Mucosa of stomach (tissue), 1 donor: ENCODE measurements around the gene FEM1B.

Experiments
- H3K27me3 ChIP-seq: one replicate; pipeline ENCODE4 v1.7.0; 2013; ENCODE audit warnings: mild to moderate bottlenecking, low read length; ENCODE audit not compliant: control insufficient read depth, insufficient read depth
- H3K36me3 ChIP-seq: one replicate; pipeline ENCODE4 v1.7.0; 2013; ENCODE audit warnings: low read length; ENCODE audit not compliant: control insufficient read depth, insufficient read depth
- H3K4me1 ChIP-seq: one replicate; pipeline ENCODE4 v1.7.0; 2013; ENCODE audit warnings: mild to moderate bottlenecking, low read length; ENCODE audit not compliant: control insufficient read depth, insufficient read depth
- H3K4me3 ChIP-seq: one replicate; pipeline ENCODE4 v1.7.0; 2013; ENCODE audit warnings: low read length
- H3K9ac ChIP-seq: one replicate; pipeline ENCODE4 v1.7.0; 2013; ENCODE audit warnings: mild to moderate bottlenecking, low read length, moderate library complexity
- H3K9me3 ChIP-seq: one replicate; pipeline ENCODE4 v1.7.0; 2013; ENCODE audit warnings: mild to moderate bottlenecking, low read length, moderate library complexity; ENCODE audit not compliant: control insufficient read depth
- donor health status: Pancreatic carcinoma.

The FEM1B gene

DNA sequence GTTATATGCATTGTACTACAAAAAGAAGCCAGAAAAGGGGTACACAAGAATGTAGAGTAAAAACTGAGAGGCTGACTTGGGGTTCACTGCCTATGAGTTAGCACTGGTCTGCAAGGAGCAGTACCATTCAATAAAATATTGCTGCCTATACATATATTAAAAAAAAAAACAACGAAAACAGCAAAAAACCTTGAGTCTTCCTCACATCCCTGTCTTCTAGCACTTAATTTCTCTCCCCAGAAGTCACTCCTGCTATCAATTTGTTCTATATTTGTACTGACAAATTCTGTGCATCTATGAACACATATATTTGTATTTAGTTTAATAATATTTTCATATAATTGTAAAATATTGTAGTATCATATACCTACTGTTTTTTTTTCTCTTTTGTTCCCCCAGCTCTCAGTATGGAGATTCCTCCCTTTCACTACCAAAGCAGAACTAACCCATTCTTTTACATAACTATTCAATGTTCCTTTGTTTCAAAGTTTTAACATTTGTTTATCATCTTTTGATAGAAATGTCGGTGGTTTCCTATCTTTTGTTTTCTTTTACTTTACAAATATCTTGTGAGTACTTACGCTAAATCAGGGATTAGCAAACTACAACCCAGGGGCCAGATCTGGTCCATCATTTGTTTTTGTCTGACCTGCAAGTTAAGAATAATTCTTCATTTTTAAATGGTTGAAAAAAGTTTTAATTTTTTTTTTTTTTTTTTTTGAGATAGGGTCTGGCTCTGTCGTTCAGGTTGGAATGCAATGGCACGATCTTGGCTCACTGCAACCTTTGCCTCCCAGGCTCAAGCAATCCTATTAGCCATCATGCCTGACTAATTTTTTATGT lies 14.8 kb upstream of the FEM1B start:
- Histone ChIP-seq H3K9me3 (no peaks in the 10 kb centered on the region), H3K27me3 (peaks cover 5% of the 10 kb centered on the region), H3K4me1 (no peaks in the 10 kb centered on the region), H3K36me3 (no peaks in the 10 kb centered on the region), H3K9ac (no peak overlapping the region), H3K4me3 (no peak overlapping the region)

DNA sequence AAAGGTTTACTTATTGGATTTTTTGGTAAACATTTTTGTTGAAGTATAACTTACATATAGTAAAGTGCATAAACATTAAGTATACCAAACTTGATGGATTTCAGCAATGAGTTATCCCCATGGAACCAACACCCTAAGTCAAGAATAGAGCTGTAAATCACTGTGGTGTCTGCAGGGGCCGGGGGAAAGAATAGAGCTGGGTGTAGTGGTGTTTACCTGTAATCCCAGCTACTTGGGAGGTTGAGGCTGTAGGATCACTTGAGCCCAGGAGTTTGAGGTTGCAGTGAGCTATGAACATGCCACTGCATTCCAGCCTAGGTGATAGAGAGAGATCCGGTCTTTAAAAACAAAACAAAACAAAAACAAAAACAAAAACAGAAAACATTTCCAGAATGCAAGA lies 13.3 kb upstream of the FEM1B start:
- no peak overlapping the region for H3K9ac ChIP-seq
- no peaks in the 10 kb centered on the region for H3K9me3 ChIP-seq
- no peaks in the 10 kb centered on the region for H3K4me1 ChIP-seq
- H3K4me3 ChIP-seq, result no peak overlapping the region
- H3K36me3 ChIP-seq, result no peaks in the 10 kb centered on the region
- peaks cover 5% of the 10 kb centered on the region for H3K27me3 ChIP-seq

DNA sequence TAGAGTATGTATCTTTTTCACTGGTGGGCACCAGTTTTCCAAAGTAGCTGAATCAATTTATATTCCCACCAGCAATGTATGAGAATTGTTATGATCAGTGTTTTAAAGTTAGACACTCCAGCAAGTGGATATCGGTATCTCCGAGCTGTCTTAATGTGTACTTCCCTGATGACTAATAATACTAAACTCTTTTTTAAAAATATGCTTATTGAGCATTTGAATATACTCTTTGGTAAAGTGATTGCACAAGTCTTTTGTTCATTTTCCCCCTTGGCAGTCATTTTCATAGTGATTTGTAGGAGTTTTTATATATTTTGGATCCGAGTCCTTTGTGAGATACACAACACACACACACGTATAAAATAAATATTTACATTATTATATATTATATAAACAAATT lies 12.5 kb upstream of the FEM1B start:
- Histone ChIP-seq H3K9me3 (no peaks in the 10 kb centered on the region), H3K4me1 (no peaks in the 10 kb centered on the region), H3K9ac (no peak overlapping the region), H3K4me3 (no peak overlapping the region), H3K36me3 (no peaks in the 10 kb centered on the region), H3K27me3 (peaks cover 5% of the 10 kb centered on the region)

DNA sequence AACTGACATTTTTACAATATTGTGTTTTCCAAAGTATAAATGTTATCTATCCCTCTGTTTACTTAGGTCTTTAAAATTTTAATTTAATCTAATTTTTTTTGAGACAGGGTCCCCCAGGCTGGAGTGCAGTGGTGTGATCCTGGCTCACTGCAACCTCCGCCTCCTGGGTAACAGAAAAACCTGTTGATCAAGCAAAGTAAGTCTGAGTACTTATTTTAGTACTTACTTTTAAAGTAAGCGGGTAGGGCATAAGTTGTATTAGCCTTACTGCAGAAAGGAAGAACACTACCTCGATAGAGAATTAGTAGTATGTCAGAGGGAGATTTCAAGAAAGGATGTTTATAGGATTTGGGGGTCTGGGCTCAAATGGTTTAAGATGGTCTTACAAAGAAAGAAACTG lies 11.9 kb upstream of the FEM1B start:
- Histone ChIP-seq H3K9me3 (no peaks in the 10 kb centered on the region), H3K4me3 (no peak overlapping the region), H3K4me1 (no peaks in the 10 kb centered on the region), H3K9ac (no peak overlapping the region), H3K36me3 (no peaks in the 10 kb centered on the region), H3K27me3 (peaks cover 5% of the 10 kb centered on the region)

DNA sequence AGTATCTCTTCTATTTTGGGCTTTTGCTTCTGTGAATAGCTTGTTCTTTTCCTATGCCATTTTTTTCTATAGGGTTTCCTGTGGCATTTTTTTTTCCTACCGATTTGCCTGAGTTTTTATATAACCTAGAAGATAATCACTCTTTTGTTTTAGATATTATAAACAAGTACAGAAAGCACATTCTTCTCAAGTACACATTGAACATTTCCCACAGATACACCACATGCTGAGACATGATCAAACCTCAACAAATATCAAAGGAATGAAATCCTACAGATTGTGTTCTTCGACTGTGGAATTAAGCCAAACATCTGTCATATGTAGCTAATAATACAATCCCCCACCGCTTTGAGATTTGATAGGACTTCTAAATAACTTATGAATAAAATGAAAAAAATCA lies 9.1 kb upstream of the FEM1B start:
- Histone ChIP-seq H3K9ac (no peak overlapping the region), H3K9me3 (no peaks in the 10 kb centered on the region), H3K27me3 (peaks cover 5% of the 10 kb centered on the region), H3K4me1 (peaks cover 8% of the 10 kb centered on the region), H3K4me3 (no peak overlapping the region), H3K36me3 (no peaks in the 10 kb centered on the region)

DNA sequence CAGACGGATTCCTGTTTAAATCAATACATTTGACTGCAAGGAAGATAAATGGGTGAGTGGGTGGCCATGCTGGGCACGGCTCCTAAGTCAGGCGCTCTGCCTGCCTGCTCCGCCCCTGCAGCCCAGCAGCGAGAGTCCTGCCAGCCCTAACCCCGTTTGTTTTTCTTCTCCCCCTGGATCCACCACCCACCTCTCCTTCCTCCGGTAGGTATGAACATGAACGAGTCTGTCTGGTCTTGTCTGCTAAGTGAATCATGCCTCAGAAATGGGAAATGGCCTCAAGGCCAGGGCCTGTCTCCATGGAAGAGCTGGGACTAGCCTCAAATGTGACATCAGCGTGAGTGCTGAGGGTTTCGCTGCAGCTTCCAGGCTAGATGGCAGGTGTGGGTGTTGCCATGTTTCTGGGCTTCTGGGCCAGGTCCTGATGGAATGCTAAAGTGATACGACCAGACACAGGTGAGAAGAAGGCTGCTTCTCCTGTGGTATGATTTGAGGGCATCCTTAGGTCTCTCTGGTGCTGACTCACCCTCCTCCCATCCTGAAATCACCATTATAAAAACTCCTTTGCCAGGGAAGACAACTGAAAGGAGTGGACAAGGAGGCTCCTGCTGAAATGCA lies 5.6 kb upstream of the FEM1B start:
- Histone ChIP-seq H3K27me3 (no peaks in the 10 kb centered on the region), H3K9ac (peak overlapping the region; percentile 37), H3K36me3 (no peaks in the 10 kb centered on the region), H3K4me1 (peaks cover 19% of the 10 kb centered on the region), H3K9me3 (no peaks in the 10 kb centered on the region), H3K4me3 (no peak overlapping the region)

DNA sequence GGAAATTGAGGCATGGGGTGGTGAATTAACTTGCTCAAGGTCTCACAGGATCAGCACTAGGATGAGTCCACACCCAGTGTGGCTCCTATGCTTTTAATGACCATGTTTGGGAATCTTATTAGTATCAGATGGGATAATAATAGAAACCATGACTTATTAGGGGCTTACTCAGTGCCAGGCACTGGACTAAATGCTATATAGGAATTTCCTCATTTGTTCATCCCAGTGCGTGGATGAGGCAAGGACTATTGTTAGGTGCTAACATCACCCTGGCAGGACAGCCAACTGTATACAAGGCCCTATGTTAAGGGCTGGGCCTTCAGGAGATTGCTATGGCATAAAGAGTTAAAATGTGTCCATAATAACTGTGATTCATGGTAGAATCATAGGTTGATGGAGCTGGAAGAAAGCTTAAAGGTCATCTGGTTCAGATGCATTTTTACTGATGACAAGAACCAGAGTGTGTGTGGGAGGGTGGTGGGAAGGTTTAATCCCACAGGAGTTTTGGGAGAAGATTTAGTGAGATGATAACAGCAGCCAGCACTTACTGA lies 4.7 kb upstream of the FEM1B start:
- Histone ChIP-seq H3K4me1 (peaks cover 19% of the 10 kb centered on the region), H3K36me3 (no peaks in the 10 kb centered on the region), H3K9me3 (no peaks in the 10 kb centered on the region), H3K9ac (no peak overlapping the region), H3K27me3 (no peaks in the 10 kb centered on the region), H3K4me3 (no peak overlapping the region)

DNA sequence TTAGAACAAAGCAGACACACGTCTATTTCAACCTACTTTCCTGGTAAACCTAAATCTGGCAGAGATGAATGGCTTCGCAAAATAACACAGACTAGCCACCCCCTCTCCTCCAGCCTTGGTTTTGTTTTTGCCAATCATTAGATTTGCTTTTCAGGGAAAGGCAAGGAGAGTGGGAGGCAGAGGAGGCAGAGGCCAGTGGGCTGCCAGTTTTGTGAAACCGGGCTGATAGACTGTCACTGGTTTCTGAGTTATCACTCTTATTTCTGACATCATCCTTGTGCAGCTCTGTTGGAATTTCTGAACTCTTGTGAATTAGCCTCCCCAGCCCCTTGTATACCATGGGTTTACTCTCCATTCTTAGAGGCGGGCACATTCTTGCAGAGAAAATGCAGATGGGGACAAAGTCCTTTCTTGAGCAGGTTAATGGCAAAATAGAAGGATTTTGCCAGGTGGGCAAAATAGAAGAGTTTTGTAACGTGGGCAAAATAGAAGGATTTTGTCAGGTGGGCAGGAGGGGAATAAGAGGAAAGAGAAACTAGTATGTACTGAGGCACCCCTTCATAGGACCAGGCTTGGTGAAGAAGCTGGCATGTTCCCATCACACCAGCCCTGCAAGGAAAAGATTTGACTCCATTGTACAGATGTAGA lies 3.2 kb upstream of the FEM1B start:
- Histone ChIP-seq H3K9ac (no peak overlapping the region), H3K36me3 (no peaks in the 10 kb centered on the region), H3K9me3 (no peaks in the 10 kb centered on the region), H3K27me3 (no peaks in the 10 kb centered on the region), H3K4me3 (no peak overlapping the region), H3K4me1 (peaks cover 19% of the 10 kb centered on the region)

DNA sequence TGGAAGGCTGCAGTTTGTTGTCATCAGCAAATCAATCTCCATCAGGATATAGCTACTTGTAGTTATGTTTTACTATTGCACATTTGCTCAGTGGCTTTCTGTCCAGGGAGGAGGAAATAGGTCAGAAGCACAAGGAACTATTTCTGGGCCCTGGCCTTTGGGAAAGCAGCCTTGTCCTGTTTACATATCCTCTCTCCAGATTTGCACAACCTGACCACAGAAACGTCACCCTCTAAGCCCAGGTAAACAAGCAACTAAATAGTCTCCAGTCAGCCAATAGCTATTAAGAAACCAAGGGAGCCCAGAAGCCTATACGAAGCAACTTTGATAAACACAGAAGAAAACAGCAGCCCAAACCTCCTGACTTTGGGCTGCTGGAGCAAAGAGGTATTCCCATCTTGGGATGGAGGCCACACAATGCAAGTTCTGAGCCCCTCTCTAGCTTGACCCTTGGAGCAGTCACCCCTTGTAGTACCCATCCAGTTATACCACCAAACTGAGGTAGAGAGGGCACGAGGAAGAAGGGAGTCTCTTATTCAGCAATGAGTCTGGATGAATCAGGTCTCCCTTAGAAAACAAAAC lies 2.3 kb upstream of the FEM1B start:
- Histone ChIP-seq H3K27me3 (no peaks in the 10 kb centered on the region), H3K9me3 (no peaks in the 10 kb centered on the region), H3K9ac (peak overlapping the region; percentile 3), H3K4me3 (no peak overlapping the region), H3K36me3 (no peaks in the 10 kb centered on the region), H3K4me1 (peaks cover 27% of the 10 kb centered on the region)

DNA sequence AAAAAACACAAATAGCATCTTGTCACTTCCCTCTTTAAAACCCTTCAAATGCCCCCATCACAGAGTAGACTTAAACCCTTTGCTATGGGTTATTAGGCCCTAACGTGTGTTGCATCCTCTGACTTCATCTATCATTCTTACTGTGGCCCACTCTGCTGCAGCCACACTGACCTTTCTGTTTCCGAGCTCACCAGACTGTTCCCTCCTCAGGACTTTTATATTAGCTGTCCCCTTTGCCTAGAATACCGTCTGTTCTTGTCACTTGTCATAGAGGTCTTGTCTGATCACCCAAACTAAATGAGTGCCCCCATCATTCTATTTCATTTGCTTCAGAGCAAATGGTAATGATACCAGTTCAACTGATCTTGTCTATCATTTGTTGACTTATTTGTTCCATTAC lies 877 bp upstream of the FEM1B start:
- Histone ChIP-seq H3K9ac (peak overlapping the region; percentile 97), H3K4me3 (peak overlapping the region; percentile 58), H3K4me1 (peaks cover 28% of the 10 kb centered on the region), H3K27me3 (no peaks in the 10 kb centered on the region), H3K9me3 (no peaks in the 10 kb centered on the region), H3K36me3 (no peaks in the 10 kb centered on the region)

DNA sequence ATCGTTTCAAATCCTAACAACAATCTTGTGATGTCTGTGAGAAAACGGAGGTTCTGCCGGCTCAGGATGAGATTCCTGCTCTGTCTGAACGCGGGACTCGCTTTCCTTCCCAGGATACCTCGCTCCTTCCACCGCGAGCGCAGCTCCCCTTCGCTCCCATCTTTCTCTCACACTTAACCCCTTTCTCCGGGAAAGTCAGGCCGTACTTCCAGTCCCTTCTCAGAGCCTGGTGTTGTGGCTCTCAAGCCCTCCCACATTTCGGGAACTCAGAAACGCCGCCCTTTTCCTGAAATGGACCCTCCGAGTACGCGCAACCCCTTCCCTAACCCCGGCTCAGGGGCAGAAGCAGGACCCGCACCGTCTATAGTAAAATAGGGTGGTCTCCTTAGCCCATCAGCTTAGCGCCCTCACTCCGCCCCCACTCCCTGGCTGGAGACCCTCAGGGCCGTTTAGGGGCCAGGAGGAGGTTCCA lies 378 bp upstream of the FEM1B start:
- Histone ChIP-seq H3K9me3 (no peaks in the 10 kb centered on the region), H3K4me3 (peak overlapping the region; percentile 58), H3K4me1 (peaks cover 25% of the 10 kb centered on the region), H3K9ac (peak overlapping the region; percentile 97), H3K27me3 (no peaks in the 10 kb centered on the region), H3K36me3 (no peaks in the 10 kb centered on the region)

DNA sequence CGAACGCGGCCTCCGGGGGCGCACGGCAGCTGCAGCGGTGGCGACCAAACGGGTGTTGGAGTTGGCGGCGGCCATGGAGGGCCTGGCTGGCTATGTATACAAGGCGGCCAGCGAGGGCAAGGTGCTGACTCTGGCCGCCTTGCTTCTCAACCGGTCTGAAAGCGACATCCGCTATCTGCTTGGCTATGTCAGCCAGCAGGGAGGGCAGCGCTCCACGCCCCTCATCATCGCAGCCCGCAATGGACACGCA lies 725 bp downstream of the FEM1B start:
- Histone ChIP-seq H3K36me3 (no peaks in the 10 kb centered on the region), H3K27me3 (no peaks in the 10 kb centered on the region), H3K9me3 (no peaks in the 10 kb centered on the region), H3K4me1 (peaks cover 22% of the 10 kb centered on the region), H3K9ac (peak overlapping the region; percentile 97), H3K4me3 (peak overlapping the region; percentile 58)
